SIG-M5 treated with dmso at 0.1 percent for 504 hours (cell line): ENCODE results near the gene NATD1.

ENCODE experiments used
- DNase-seq: peaks from one replicate; lab custom pipeline; 2025; ENCODE audit not compliant: unreplicated experiment; lab: John Stamatoyannopoulos, UW

Gene NATD1

GRCh38 chr17:21218101-21218500 lies 35.1 kb downstream of the NATD1 start:
- peak; percentile 21 for DNase-seq

GRCh38 chr17:21217346-21217745 lies 35.9 kb downstream of the NATD1 start:
- no peak for DNase-seq

- DNase-seq = peak; percentile 60
These were observed 37.3 kb downstream of the NATD1 start for GRCh38 chr17:21215935-21216334.

- peak; percentile 37 for DNase-seq
These were observed 38.3 kb downstream of the NATD1 start for GRCh38 chr17:21214777-21215541.

GRCh38 chr17:21214015-21214776 lies 39.0 kb downstream of the NATD1 start, which contains the start of gene TMEM11:
TSS of gene TMEM11 (minus strand) at chr17:21214161. CDS start at chr17:21214152, 9 bp downstream.
- DNase-seq = peak; percentile 95

GRCh38 chr17:21213638-21214014 lies 39.6 kb downstream of the NATD1 start:
- DNase-seq = no peak

- no peak for DNase-seq
These were observed 40.2 kb downstream of the NATD1 start for GRCh38 chr17:21212826-21213637.

GRCh38 chr17:21211825-21212479 lies 41.3 kb downstream of the NATD1 start:
- no peak for DNase-seq

GRCh38 chr17:21210411-21211076 lies 42.7 kb downstream of the NATD1 start:
- peak; percentile 91 for DNase-seq

- DNase-seq = no peak
These were observed 43.6 kb downstream of the NATD1 start for GRCh38 chr17:21209511-21210175.

GRCh38 chr17:21208352-21208751 lies 44.9 kb downstream of the NATD1 start:
- DNase-seq = no peak

GRCh38 chr17:21204935-21205334 lies 48.3 kb downstream of the NATD1 start:
- DNase-seq = no peak

- DNase-seq = no peak
These were observed 50.7 kb downstream of the NATD1 start for GRCh38 chr17:21202512-21202911.

- no peak for DNase-seq
These were observed 51.3 kb downstream of the NATD1 start for GRCh38 chr17:21201874-21202273.

GRCh38 chr17:21201298-21201595 lies 52.0 kb downstream of the NATD1 start:
- no peak for DNase-seq

GRCh38 chr17:21200590-21201297 lies 52.5 kb downstream of the NATD1 start:
- DNase-seq = no peak

GRCh38 chr17:21199856-21200255 lies 53.4 kb downstream of the NATD1 start:
- DNase-seq = no peak

GRCh38 chr17:21199311-21199710 lies 53.9 kb downstream of the NATD1 start:
- no peak for DNase-seq

- no peak for DNase-seq
These were observed 54.8 kb downstream of the NATD1 start for GRCh38 chr17:21198411-21198810.
